Mucosa of stomach (tissue), 1 donor: ENCODE data around the gene PRKCQ.

Experiments used
- H3K27me3 ChIP-seq: one replicate; pipeline ENCODE4 v1.7.0; 2013; ENCODE audit warnings: mild to moderate bottlenecking, low read length; ENCODE audit not compliant: control insufficient read depth, insufficient read depth
- H3K36me3 ChIP-seq: one replicate; pipeline ENCODE4 v1.7.0; 2013; ENCODE audit warnings: low read length; ENCODE audit not compliant: control insufficient read depth, insufficient read depth
- H3K4me1 ChIP-seq: one replicate; pipeline ENCODE4 v1.7.0; 2013; ENCODE audit warnings: mild to moderate bottlenecking, low read length; ENCODE audit not compliant: control insufficient read depth, insufficient read depth
- H3K4me3 ChIP-seq: one replicate; pipeline ENCODE4 v1.7.0; 2013; ENCODE audit warnings: low read length
- H3K9ac ChIP-seq: one replicate; pipeline ENCODE4 v1.7.0; 2013; ENCODE audit warnings: mild to moderate bottlenecking, low read length, moderate library complexity
- H3K9me3 ChIP-seq: one replicate; pipeline ENCODE4 v1.7.0; 2013; ENCODE audit warnings: mild to moderate bottlenecking, low read length, moderate library complexity; ENCODE audit not compliant: control insufficient read depth
- donor health status: Pancreatic carcinoma.

Gene PRKCQ

GRCh38 chr10:6579183-6579903, 733 bp downstream of the PRKCQ start:
- Histone ChIP-seq H3K4me1 (no peaks in the 10 kb centered on the region), H3K27me3 (peaks cover 16% of the 10 kb centered on the region), H3K4me3 (peak overlapping the region; percentile 24), H3K36me3 (no peaks in the 10 kb centered on the region), H3K9me3 (no peaks in the 10 kb centered on the region), H3K9ac (peak overlapping the region; percentile 65)

- Histone ChIP-seq H3K9me3 (no peaks in the 10 kb centered on the region), H3K4me3 (no peak overlapping the region), H3K9ac (peak overlapping the region; percentile 65), H3K4me1 (no peaks in the 10 kb centered on the region), H3K27me3 (peaks cover 16% of the 10 kb centered on the region), H3K36me3 (no peaks in the 10 kb centered on the region)
Observed at GRCh38 chr10:6578795-6579182, 1.3 kb downstream of the PRKCQ start.

- peaks cover 16% of the 10 kb centered on the region for H3K27me3 ChIP-seq
Observed at GRCh38 chr10:6578251-6578771, 1.8 kb downstream of the PRKCQ start.

GRCh38 chr10:6576326-6576725, 3.8 kb downstream of the PRKCQ start:
- Histone ChIP-seq H3K36me3 (no peaks in the 10 kb centered on the region), H3K9ac (no peak overlapping the region), H3K4me1 (no peaks in the 10 kb centered on the region), H3K27me3 (peaks cover 16% of the 10 kb centered on the region), H3K4me3 (no peak overlapping the region), H3K9me3 (no peaks in the 10 kb centered on the region)

More at GRCh38 chr10:6578251-6578771, 1.8 kb downstream of the PRKCQ start:
- Histone ChIP-seq H3K9ac (no peak overlapping the region), H3K4me3 (no peak overlapping the region), H3K9me3 (no peaks in the 10 kb centered on the region), H3K36me3 (no peaks in the 10 kb centered on the region), H3K4me1 (no peaks in the 10 kb centered on the region)

GRCh38 chr10:6574664-6575176, 5.4 kb downstream of the PRKCQ start:
- Histone ChIP-seq H3K27me3 (peaks cover 16% of the 10 kb centered on the region), H3K4me3 (no peak overlapping the region), H3K4me1 (no peaks in the 10 kb centered on the region), H3K9me3 (no peaks in the 10 kb centered on the region), H3K36me3 (no peaks in the 10 kb centered on the region), H3K9ac (no peak overlapping the region)

- no peak overlapping the region for H3K4me3 ChIP-seq
- H3K4me1 ChIP-seq, result no peaks in the 10 kb centered on the region
- no peak overlapping the region for H3K9ac ChIP-seq
- no peaks in the 10 kb centered on the region for H3K9me3 ChIP-seq
- H3K27me3 ChIP-seq, result no peaks in the 10 kb centered on the region
- H3K36me3 ChIP-seq, result no peaks in the 10 kb centered on the region
Observed at GRCh38 chr10:6570893-6571292, 9.2 kb downstream of the PRKCQ start.

- H3K4me3 ChIP-seq, result no peak overlapping the region
- no peaks in the 10 kb centered on the region for H3K9me3 ChIP-seq
- no peaks in the 10 kb centered on the region for H3K27me3 ChIP-seq
- H3K9ac ChIP-seq, result no peak overlapping the region
- H3K36me3 ChIP-seq, result no peaks in the 10 kb centered on the region
- H3K4me1 ChIP-seq, result no peaks in the 10 kb centered on the region
Observed at GRCh38 chr10:6569259-6569658, 10.8 kb downstream of the PRKCQ start.

- Histone ChIP-seq H3K9me3 (no peaks in the 10 kb centered on the region), H3K4me3 (no peak overlapping the region), H3K9ac (no peak overlapping the region), H3K4me1 (no peaks in the 10 kb centered on the region), H3K27me3 (no peaks in the 10 kb centered on the region), H3K36me3 (no peaks in the 10 kb centered on the region)
Observed at GRCh38 chr10:6567884-6568283, 12.2 kb downstream of the PRKCQ start.

GRCh38 chr10:6567203-6567703, 12.8 kb downstream of the PRKCQ start:
- Histone ChIP-seq H3K4me1 (no peaks in the 10 kb centered on the region), H3K9me3 (no peaks in the 10 kb centered on the region), H3K27me3 (no peaks in the 10 kb centered on the region), H3K9ac (no peak overlapping the region), H3K4me3 (no peak overlapping the region), H3K36me3 (no peaks in the 10 kb centered on the region)

GRCh38 chr10:6565588-6565987, 14.5 kb downstream of the PRKCQ start:
- Histone ChIP-seq H3K36me3 (no peaks in the 10 kb centered on the region), H3K4me3 (no peak overlapping the region), H3K27me3 (no peaks in the 10 kb centered on the region), H3K4me1 (no peaks in the 10 kb centered on the region), H3K9ac (no peak overlapping the region), H3K9me3 (no peaks in the 10 kb centered on the region)

- H3K4me1 ChIP-seq, result no peaks in the 10 kb centered on the region
- no peaks in the 10 kb centered on the region for H3K9me3 ChIP-seq
- H3K4me3 ChIP-seq, result no peak overlapping the region
- H3K27me3 ChIP-seq, result no peaks in the 10 kb centered on the region
- H3K36me3 ChIP-seq, result no peaks in the 10 kb centered on the region
- H3K9ac ChIP-seq, result no peak overlapping the region
Observed at GRCh38 chr10:6564367-6564766, 15.7 kb downstream of the PRKCQ start.

- no peaks in the 10 kb centered on the region for H3K9me3 ChIP-seq
- H3K36me3 ChIP-seq, result no peaks in the 10 kb centered on the region
- H3K9ac ChIP-seq, result no peak overlapping the region
- H3K4me3 ChIP-seq, result no peak overlapping the region
- H3K4me1 ChIP-seq, result no peaks in the 10 kb centered on the region
- no peaks in the 10 kb centered on the region for H3K27me3 ChIP-seq
Observed at GRCh38 chr10:6563731-6564130, 16.3 kb downstream of the PRKCQ start.
